IPS DF 4.7 (cell line): ENCODE measurements around the gene DCXR.

Experiments used
- DNase-seq: peaks from one replicate; pipeline ENCODE4 v3.0.0-alpha.2; 2013; ENCODE audit warnings: low spot score; ENCODE audit errors: extremely low read depth

The DCXR gene

DNA sequence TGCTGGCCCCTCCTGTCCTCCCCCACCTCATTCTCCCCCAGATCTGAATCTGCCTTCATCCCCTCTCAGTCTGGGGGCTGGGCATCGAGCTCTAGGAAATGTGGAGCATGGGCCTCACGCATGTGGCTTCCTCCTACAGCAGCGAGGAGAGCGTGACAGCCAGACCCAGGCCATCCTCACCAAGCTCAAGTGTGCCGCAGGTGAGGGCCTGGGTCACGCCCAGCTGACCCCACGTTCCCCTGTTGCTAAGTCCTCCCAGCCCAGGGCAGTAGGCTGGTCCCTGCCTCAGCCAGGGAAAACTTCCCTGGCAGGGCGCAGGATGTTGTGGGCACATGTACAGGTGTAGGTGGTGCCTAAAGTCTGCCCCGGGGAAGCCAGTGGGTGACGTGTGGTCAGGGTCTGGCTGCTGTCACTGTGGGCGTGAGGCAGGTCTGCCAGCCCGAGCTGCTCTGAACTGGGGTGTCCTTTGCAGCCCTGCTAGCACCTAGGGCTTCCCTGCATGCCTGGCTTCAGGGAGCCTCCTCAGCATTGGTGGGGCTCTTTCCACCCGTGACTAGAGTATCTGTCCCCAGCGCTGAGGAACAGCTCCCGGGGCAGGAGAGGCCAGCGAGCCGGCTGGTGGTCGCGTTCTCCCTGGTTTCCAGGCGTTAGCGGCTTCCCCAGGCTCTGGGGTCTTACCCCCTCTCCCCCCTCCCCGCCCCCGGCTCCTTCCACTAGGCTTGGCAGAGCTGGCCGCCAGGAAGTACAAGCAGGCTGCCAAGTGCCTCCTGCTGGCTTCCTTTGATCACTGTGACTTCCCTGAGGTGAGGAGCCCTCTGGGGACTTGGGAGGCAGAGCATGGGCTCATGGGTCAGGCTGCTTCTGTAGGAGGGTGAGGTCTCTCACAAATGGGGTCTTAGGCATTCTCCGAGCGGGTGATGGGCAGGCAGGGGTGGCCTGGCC lies 17.8 kb upstream of the DCXR start:
- no peak for DNase-seq

DNA sequence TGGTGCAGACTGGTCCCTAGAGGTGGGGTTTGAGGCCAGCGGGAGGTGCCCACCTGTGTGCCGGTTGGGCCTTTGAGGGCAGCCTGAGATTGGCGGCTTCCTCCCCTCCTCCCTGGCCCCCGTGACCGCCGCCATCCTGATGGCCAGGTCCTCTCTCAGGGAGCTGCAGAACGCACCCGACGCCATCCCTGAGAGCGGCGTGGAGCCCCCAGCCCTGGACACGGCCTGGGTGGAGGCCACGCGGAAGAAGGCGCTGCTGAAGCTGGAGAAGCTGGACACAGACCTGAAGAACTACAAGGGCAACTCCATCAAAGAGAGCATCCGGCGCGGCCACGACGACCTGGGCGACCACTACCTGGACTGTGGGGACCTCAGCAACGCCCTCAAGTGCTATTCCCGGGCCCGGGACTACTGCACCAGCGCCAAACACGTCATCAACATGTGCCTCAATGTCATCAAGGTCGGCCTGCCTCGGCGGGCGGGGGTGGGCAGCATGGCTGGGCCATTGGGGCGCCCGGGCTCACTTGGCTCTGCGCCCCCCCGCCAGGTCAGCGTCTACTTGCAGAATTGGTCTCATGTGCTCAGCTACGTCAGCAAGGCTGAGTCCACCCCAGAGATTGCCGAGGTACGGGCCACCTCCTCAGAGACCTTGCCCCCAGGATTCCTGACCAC lies 17.0 kb upstream of the DCXR start:
- no peak for DNase-seq

DNA sequence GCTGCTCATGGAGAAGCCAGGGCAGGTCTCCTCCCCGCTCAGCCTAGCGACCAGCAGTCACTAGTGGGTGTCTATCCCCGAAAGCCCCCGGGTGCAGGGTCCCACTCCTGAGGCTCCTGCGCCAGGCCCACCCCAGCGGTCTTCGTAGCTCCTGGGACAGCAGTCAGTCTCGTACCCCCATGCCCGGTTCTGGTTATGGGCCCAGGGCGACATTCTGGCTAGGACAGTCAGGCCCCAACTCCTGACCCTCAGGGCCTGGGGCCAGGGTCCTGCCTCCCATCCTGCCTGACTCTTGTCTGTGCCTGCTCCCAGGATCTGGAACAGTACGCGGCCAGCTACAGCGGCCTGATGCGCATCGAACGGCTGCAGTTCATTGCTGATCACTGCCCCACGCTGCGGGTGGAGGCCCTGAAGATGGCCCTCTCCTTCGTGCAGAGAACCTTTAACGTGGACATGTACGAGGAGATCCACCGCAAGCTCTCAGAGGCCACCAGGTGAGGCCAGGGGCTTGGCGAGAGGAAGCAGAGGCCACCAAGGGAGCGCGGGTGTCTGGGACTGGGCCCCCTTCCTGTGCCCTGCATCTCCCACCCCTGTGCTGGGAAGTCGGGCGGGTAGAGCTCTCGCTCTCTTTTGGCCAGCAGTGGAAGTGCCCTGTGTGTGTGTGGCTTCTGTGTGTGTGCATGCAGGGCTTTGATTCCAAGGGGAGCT lies 16.2 kb upstream of the DCXR start:
- DNase-seq: no peak

DNA sequence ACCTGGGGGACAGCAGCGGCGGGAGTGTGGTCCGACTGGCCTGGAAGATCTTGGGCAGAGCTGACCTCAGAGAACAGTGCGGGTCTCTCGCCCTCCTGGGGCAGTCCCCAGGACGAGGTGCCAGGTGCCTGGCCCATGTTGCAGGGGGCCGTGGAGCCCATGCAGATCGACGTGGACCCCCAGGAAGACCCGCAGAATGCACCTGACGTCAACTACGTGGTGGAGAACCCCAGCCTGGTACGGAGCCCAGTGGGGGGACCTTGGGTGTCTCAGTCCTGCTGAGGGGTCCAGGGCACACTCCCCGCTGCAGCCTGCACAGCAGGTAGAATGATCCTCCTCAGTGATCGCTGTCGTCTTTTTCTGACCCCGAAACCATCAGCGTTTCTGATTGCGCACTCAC lies 15.6 kb upstream of the DCXR start:
- DNase-seq: no peak

DNA sequence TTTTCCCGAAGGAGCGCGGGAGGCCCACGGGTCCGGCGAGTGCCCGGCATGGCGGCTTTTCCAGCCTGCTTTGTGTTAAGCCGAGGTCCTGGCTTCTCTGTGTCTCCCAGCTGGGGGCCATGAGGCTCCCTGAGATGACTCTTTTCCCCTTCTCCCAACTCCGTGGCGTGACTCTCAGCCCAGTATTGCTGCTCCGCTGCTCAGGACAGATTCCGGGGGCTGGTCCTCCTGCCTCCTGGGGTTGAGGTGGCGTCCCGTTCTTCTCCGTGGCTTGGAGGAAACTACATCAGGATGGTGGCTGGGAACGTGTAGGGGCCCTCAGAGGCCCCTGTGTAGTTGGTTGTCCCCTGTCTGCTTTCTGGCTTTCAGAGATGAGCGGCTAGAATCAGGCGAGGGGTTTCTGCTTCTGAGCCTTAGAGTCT lies 15.2 kb upstream of the DCXR start:
- no peak for DNase-seq

DNA sequence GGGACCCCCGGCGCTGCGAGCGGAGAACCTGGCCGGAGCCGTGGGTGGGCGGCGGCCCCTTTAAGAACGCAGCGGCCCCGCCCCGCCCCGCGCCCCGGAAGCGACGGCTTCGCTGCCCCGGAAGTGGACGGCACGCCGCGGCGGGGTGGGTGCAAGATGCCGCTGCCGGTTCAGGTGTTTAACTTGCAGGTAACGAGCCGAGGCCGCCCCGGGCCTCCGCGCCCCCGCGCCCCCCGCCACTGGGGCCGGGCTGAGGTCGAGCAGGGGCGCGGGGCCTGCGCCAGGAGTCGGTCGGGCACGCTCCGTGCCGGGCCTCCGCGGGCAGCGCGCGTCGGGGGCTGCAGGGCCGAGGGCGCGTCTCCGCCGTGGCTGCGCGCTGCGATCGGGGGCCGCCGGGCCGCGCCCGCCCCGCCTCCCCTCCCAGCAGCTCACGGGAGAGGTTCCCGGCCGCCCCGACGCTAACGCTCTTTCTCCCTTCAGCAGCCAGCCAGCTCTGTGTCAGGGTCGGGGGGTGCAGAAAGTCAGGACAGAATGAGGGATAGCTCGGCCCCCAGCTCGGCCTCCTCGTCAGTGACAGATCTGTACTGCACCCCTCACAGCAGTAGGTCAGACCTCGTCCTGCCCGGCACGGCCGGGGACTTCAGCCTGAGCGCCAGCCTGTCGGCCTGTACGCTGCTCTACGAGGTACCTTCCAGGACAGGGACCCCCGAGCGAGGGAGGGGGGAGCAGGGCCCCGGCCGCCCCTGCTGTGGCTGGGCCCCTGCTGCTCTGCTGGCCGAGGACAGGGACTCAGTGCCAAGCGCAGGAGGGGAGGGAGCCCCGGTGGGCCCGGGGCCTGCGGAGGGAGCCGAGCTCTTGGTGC lies 14.5 kb upstream of the DCXR start, which contains the start of the genes GPS1 and RFNG:
Gene GPS1, plus strand, starts transcription at position 123 of the 862 bp plus-strand sequence. Its CDS starts 34 bp downstream, at position 157.
Gene RFNG, minus strand, starts transcription at position 36 of the 862 bp plus-strand sequence. CDS start 45 bp downstream, outside the sequence.
- no peak for DNase-seq

DNA sequence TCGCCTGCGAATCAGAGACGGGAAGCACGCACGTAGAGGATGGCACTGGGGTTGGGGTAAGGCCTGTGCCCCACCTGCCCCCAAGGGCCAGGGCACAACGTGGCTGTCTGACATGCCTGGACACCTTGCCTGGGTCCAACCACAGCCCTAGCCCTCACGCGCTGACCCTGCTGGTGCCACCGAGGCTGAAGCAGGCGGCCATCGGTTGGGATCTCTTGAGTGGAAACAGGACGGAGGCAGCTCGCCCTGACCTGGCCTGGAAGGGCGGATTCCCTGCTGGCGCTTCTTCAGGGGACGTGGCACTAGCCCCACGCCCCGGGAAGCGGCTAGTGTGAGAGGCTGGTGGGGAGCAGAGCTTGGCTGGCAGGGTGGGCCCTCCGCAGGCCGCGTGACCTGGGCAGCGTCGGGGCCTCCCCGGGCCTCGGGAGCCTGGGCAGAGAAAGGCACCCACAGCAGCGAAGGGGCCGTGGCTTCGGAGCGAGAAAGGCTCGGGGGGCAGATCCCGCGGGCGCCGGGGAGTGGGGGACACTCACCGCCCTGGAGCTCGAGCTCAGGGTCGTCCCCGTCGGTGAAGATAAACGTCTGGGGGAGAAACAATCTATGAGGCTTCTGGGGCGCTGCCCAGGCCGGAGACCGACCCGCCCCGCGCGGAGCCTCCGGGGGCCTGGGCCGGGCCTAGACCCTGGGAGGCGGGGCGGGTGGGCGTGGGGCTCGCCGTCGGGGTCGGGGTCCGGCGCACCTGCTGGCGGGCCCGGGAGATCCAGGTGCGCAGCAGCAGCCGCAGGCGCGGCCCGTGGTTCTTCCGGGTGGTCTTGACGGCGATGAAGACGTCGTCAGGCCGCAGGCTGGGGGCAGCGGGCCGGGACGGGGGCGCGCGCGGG lies 13.5 kb upstream of the DCXR start:
- no peak for DNase-seq

DNA sequence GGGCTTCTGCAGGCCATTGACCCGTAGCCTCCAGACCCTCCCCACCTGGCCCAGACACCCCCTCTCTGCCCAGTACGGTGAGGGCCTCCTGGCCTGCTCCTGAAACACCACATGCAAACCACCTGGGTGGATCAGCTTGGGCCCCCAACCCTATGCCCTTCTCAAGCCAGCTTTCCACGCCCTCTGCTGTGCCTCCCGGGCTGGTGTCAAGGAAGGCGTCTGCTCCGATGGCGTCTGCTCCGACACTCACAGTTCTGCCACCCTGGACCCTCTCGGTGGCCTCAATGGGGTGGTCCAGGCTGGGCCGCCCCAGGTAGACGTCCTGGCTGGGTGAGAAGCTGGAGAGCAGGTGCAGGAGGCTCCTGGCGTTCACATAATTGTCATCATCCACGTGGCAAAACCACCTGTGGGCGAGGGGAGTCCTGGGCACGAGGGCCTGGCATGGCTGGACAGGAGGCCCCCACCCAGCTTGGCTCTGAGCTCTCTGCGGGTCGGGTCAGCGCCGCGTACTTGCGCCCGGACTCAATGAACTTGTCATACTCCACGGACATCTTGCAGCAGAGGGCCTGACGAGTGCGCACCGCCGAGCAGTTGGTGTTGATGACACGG lies 12.8 kb upstream of the DCXR start:
- no peak for DNase-seq

DNA sequence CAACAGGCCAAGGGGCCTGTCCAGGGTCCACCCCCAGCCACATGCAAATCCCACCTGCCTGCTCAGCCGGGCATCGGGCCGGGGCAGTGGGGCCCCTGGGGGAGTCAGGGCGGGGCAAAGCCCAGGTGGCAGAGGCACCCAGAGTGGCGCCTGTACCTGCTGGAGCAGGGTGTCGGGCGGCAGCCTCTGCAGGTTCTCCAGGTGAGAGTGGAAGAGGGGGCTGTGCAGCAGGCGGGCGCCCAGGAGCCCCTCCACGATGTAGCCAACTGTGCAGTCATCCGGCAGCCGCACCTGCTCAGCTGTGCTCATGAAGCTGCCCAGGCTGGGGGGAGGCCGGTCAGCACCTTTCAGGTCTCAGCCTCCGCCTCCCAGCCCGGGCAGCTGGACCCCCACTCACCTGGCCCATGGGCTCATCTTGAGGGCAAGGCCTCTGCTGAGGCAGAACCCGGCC lies 12.0 kb upstream of the DCXR start:
- no peak for DNase-seq

DNA sequence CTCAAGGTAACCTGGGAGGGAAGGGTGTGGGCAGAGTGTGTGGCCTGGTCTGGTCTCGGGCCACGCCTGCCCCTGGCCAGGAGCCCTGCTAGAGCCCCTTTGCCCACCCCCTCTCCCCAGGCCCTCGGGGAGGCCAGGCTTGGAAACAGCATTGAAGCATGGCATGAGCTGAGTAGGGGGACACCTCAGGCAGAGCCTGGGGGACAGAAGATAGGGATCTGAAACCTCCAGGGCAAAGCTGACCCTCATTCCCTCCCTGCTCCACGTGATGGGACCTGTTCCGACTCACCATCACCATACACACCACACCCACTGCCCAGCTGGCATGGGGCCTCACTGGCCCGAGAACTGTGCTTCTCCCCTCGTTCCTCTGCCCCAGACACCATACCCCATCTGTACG lies 11.6 kb upstream of the DCXR start:
- DNase-seq: no peak

DNA sequence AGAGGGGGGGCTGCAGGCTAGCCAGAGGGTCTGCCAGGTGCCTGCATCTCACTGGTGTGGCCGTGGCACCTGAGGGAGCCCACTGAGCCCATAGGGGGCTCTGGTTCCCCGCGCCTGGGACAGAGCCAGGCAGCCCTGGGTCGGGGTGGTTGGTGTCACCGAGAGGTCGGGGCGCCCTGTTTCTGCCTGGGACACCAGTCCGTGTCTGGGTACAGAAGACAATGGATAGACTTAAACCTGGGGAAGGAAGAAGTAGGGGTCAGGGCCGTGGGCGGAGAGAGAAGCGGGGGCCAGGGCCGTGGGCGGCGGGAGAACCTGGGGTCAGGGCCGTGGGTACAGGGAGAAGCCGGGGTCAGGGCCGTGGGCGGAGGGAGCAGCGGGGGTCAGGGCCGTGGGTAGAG lies 11.1 kb upstream of the DCXR start:
- no peak for DNase-seq

DNA sequence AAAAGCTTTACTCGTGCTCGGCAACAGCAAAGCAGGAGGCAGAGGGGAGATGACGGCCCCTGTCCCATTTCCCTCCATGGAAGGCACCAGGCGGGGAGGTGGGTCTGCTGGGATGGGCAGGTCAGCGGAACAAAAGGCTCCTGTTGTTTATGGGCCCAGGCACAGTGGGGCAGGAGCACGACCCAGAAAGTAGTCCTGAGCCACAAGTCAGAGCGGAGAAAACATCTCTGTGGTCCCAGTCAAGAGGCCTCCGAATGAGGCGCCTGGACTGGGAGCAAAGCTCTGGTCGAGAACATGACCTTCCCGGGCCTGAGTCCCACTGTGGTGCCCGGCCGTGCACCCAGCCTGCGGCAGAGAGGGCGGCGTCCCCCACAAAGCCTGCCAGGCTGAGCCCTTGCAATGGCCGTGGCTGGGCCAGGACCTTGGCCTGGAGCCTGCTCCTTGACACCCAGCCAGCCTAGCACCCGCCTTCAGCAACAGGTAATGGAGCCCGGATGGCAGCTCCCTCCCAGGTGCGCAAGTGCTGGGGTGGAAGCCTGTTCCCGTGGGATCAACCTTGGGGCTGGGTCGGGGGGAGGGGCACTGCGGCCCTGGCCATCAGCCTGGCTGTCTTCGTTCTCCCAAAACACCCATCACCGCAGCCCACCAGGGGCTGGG lies 10.5 kb upstream of the DCXR start:
- DNase-seq: no peak

DNA sequence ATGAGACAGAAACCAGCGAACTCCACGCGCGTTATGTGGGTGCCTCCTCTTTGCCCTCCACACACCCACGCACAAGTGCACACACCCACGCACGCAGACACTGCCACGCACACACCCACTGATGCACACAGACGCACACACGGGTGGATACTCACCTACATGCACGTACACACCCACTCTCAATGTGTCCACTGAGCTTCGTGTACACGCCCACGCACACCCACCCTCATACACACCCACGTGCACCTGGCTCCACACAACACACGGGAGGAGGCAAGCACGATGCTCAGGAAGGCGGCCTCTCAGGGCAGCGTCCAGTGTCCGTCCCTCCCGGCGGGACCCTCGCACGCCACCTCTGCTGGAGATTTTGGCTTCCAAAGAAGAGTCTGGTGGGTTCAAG lies 9.9 kb upstream of the DCXR start:
- DNase-seq: no peak

DNA sequence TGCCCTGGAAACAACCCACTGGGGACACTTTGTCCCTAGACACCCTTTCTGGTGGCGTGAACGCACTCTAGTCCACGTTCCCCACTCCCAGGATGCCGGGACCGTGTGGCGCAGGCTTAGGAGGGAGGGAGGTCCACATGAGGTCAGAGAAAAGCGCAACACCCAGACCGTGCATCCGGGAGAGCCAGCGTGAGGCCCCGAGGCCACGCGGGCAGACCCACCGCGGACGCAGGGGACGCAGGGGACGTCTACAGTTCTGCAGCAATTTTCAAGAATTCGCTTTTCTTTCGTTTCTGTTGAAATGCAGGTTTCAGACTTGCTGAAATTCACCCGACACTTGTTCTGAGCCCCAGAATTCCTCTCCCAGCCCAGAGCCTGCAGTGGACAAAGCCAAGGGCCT lies 9.4 kb upstream of the DCXR start:
- DNase-seq: no peak

DNA sequence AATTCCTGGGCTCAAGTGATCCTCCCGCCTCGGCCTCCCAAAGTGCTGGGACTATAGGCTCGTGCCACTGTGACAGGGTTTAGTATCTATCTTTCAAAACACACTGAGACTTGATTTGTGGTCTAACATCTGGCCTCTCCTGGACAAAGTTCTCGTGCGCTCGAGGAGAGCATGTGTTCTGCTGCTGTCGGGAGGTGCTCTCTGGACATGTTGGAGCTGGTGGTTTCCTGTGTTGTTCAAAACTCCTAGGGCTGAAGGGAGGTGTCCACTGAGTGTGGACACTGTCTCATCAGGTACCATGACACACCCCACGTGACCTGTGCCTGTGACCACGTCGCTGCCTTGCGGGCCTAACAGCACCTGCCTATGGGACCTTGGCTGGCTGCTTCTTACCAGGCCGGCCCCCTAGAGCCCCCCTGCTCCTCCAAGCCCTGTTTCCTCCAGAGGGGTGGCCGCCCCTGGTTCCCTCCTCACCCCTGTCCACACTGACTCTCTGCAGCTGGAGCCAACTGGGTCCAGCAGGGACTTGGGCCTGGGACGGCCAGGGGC lies 8.5 kb upstream of the DCXR start:
- no peak for DNase-seq

DNA sequence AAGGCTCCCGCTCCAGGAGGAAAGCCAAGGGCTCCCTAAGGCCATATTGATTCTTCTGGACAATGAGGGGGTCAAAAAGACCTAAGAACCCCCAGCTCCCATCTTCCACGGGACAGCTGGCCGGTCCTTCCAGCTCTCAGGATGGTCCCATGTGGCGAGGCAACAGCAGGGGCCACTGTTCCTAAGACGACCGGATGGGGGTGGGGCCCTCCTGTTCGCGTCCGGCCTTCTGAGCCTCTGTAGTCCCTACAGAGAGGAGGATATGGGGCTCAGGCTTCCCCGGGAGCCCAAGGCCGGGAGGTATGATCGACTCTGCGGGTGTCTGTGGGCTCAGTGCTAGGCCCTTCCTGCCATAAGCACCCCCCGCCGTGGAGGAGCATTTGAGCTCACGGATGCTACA lies 6.0 kb upstream of the DCXR start:
- DNase-seq: no peak

DNA sequence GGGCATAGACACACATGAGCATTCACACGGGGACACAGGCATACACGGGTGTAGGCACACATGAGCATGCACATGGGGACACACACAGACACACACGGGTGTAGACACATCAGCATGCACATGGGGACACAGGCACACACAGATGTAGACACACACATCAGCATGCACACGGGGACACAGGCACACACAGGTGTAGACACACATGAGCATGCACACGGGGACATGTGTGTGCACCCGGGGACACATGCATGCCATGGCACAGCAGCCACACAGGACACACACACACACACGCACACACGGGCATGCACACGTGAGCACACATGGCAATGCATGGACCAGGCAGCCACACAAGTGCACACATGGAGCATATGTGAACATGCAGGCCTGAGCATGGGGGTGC lies 5.2 kb upstream of the DCXR start:
- no peak for DNase-seq

DNA sequence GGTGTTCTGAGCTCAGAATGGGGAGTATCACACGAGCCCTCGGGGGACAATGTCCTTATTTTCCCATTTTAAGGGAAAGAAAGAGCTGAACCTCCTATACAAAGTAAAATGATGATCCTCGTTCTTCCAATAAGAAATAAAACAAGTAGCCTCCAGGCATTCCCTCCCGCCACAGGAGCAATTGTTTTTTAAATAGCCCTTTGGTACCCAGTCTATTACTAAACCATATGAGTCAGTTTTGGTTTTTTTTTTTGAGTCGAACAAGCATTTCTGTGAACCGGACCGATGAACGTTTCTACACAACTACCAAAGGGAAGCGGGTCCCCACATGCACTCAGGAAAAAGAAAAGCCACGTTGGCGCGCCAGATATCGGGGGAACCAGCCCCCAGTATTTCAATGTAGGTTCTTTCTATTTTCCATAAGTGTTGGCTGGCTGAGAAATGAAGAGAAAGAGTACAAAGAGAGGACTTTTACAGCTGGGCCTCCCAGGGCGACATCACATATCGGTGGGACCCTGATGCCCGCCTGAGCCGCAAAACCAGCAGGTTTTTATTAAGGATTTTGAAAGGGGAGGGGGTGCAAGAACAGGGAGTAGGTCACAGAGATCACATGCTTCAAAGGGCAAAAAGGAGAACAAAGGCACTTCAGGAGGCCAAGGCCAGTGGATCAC lies 3.8 kb upstream of the DCXR start:
- DNase-seq: no peak
